Ovary (tissue), 3 donors: ENCODE results near the gene SPAG16.

ENCODE experiments used
- CTCF ChIP-seq, 3 donors: fragments of 450-650 bp in 2 of 3; fragments of 200-600 bp in 1 of 3; IDR thresholded peaks; one replicate each; pipeline versions ENCODE4 v1.5.1 to v1.8.0; 2016 to 2022; ENCODE audit warnings: antibody characterized with exemption in 3 of 3, mild to moderate bottlenecking in 1 of 3
- EP300 ChIP-seq: sonication (generic); formaldehyde crosslinking; IDR thresholded peaks from one replicate; pipeline ENCODE4 v1.6.1; 2017; ENCODE audit warnings: antibody characterized with exemption
- POLR2A ChIP-seq: fragments of 450-650 bp; IDR thresholded peaks from one replicate; pipeline ENCODE4 v1.6.1; 2017; ENCODE audit warnings: antibody characterized with exemption, mild to moderate bottlenecking, moderate library complexity
- donor health status: DM: no; HTN: no; CAD: no.

GRCh38 chr2:213537579-213537978, 253.3 kb downstream of the SPAG16 start:
- TF ChIP-seq CTCF (IDR thresholded peaks at IDR 0.05), result no peak
- TF ChIP-seq POLR2A, result no peak
- TF ChIP-seq EP300, result no peak
